GM18499 (cell line): ENCODE measurements around the gene ELOVL1.

Source experiments
- ATAC-seq: cut with Tn5 transposase; IDR thresholded peaks from one replicate; pipeline ENCODE4 v1.9.1; 2021; ENCODE audit warnings: moderate number of reproducible peaks; ENCODE audit not compliant: insufficient read depth, unreplicated experiment

The ELOVL1 gene

GRCh38 chr1:43358746-43359693 is 8.8 kb downstream of the ELOVL1 start, which contains the start of gene CDC20:
TSS of gene CDC20 (plus strand) at chr1:43358981. CDS start at chr1:43359216, 235 bp downstream.
- peak; percentile 62 for ATAC-seq

DNA sequence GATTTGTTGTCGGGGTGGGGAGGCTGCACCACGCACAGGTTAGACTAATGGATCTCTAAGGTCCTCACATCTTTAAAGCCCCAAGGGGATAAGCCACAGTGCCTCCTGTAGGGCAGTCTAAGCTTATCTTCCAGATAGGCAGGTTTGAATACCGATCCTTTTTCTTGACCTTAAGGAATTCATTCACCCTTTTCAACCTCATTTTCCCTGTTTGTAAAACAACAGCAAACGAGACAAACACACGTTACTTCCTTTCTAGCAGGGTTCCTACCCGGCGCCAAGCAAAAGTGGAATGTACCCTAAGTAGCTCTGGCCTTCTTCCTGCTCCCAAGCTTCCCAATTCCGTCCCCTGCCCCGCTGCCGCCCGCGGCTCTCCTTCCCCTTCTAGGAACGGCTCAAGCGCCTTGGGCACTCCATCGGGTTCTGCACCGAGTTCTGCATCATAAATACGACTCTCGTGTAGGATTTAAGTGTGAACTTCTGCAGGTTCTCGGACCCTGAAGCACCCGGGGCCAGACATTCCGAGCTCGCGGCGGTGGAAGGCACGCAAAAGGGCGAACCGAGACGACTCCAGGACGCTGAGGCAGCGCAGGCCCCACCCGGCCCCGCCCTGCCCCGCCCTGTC is 9.6 kb downstream of the ELOVL1 start:
- ATAC-seq = peak; percentile 11

- ATAC-seq = no peak
Measured at GRCh38 chr1:43357251-43357650, 10.6 kb downstream of the ELOVL1 start.

DNA sequence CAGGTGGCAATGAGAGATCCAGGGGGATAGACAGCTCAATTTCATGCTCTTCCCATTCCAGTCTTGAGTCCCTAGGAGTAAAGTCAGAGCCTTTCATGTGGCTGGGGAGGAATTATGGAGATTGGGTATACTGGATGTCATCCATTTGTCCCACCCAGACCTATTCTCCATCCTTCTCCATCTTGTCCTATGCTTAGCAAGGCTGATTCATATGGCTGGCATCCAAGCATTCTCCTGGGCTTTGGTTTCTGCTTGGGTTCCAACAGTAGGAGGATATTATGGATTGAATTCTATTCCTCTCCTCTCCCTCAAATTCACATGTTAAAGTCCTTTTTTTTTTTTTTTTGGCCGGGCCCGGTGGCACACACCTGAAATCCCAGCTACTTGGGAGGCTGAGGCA is 12.9 kb downstream of the ELOVL1 start:
- no peak for ATAC-seq

- no peak for ATAC-seq
Measured at GRCh38 chr1:43354471-43354870, 13.3 kb downstream of the ELOVL1 start.

GRCh38 chr1:43352881-43353280 is 14.9 kb downstream of the ELOVL1 start:
- ATAC-seq = no peak

GRCh38 chr1:43352351-43352705 is 15.5 kb downstream of the ELOVL1 start:
- no peak for ATAC-seq

DNA sequence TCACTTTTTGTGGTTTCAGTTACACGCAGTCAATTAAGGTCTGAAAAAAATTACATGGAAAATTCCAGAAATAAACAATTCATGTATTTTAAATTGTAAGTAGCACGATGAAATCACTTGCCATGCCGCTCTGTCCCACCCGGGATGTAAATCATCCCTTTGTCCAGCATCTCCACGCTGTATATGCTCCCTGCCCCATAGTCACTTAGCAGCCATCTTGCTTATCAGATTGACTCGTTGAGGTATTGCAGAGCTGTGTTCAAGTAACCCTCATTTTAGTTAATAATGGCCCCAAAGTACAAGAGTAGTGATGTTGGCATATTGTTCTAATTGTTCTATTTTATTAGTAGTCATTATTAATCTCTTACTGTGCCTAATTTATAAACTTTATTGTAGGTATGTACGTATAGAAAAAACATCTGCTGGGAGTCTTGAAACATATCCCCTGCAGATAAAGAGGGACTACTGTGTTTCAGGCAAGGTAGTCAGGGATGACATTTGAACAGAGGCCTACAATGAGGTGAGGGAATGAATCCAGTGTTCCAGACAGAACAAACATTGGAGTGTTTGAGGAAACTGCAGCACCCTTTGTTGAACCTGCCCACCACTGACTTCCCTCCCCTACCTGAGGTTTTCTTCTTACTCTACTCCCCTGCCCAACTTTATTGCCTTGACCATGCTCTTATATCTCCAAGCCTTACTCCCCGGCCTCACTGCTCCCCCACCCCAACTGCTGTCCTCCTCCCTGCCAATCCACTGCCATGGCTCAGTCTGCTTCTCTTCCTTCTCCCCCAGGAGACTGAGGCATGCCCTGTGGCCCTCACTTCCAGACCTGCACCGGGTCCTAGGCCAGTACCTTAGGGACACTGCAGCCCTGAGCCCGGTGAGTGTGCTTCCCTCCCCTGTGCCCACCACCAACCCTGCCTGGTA is 16.1 kb downstream of the ELOVL1 start:
- no peak for ATAC-seq

- no peak for ATAC-seq
Measured at GRCh38 chr1:43350976-43351375, 16.8 kb downstream of the ELOVL1 start.

DNA sequence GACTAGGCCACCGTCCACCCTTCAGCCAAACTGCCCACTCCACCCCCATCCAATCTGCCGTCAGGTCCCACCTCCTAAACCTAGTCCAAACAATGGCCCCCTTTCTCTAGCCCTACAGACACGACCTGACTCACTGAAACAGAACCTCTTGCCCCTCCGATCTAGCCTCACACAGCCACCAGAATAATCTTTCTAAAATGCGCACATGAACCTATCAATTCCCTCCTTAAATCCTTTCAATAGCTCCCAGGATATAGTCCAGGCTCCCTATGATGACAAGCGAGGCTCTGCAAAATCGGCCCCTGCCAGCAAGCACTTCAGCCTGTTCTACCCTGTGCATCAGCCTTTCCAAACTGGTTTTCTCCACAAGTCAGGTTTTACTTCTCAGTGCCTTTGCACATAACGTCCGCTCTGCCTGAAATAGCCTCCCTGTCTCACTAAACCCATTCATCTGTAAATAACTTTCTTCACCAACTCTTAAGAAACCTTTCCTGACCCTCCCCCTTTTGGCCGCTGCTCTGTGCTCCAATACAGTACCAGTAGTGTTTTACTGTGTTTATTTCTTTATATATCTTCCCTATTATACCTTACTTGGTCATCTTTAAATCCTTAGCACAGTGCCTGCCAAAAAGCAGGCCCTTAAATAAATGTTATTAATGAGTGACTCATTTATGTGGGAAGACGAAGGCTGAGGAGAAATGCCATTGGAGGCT is 18.1 kb downstream of the ELOVL1 start:
- no peak for ATAC-seq

DNA sequence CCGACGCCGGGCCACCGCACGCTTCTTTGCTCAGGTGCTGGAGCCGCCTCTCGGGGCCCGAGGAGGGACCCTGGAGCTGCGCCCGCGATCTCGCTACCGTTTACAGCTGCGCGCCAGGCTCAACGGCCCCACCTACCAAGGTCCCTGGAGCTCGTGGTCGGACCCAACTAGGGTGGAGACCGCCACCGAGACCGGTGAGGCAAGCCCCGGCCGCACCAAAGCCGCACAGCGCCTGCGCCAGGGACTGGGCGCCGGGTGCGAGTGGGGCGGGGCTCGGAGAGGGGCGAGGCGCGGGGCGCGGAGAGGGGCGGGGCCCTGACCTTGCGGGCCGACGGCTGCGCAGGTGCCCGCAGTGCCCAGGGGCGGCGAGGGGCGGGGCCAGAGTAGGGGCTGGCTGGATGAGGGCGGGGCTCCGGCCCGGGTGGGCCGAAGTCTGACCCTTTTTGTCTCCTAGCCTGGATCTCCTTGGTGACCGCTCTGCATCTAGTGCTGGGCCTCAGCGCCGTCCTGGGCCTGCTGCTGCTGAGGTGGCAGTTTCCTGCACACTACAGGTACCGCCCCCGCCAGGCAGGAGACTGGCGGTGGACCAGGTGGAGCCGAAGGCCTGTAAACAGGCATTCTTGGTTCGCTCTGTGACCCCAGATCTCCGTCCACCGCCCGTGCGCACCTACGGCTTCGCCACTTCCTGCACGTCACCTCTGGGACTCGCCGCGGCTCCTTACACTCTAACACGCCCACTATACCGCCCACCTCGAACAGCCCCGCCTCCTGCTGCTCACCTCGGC is 18.8 kb downstream of the ELOVL1 start:
- no peak for ATAC-seq

DNA sequence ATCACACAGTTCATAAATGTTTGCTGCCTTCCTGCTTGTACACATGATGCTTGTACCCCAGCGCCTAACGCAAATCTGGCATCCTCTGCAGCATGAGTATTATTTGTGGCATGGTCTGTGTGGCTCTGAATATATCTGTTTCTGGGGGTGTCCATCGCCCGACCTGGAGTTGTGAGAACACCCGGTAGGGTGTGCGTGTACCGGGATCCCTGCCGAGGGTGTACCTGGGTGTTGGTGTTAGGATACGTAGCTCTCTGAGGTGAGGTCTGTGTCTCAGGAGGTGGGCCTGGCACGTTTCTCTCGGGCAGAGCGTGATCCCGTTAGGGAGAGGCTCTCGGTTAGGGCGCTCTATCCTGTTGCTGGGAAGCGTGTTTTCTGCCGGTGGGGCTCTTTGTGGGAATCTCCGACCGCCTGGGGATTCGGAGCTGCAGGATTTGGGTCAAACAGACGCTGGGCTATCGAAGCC is 19.4 kb downstream of the ELOVL1 start:
- ATAC-seq = no peak

- ATAC-seq = no peak
Measured at GRCh38 chr1:43346636-43347035, 21.2 kb downstream of the ELOVL1 start.

- no peak for ATAC-seq
Measured at GRCh38 chr1:43345120-43345519, 22.7 kb downstream of the ELOVL1 start.

DNA sequence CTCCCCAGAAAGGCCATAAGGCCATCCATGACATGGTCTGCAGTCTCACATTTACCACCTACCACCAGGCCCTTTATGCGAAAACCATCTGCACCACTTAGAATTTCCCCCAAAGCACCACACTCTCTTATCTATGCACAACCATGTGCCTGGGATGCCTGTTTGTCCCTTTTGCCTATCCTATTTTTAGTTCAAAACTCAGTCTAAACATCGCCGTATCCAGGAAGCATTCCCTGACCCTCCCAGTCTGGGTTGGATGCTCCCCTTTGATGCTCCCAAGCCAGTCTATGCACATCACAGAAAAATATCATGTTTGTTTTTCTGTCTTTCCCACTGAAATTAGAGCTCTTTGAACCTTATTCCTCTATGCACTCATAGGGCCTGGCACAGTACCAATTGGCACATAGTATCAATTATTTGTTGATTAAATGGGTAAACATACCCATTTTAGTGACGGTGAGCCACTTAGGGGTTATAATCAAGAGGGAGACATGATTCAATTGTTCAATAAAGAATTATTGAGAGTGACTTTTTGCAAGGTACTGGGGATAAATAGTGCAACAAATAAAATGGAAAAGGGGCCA is 23.5 kb downstream of the ELOVL1 start:
- ATAC-seq = no peak

DNA sequence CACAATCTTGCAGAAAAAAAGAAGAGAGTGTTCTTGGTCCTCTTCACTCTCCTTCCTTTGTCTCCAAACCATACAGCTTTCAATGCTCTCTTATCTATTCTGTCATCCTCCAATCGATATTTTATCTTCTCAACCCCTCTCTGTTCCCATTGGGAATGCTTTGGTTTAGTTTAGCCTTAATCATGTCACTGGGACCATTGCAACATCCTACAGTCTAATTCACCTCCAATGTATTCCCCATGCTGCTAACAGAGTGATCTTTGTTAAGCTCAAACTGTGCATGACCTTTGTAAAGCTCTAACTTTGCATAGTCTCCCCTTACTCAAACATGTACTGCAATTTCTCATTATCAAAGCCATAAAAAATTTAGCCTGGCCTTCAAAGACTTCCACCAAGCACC is 27.3 kb downstream of the ELOVL1 start:
- ATAC-seq = no peak

- no peak for ATAC-seq
Measured at GRCh38 chr1:43339584-43340232, 28.1 kb downstream of the ELOVL1 start.

DNA sequence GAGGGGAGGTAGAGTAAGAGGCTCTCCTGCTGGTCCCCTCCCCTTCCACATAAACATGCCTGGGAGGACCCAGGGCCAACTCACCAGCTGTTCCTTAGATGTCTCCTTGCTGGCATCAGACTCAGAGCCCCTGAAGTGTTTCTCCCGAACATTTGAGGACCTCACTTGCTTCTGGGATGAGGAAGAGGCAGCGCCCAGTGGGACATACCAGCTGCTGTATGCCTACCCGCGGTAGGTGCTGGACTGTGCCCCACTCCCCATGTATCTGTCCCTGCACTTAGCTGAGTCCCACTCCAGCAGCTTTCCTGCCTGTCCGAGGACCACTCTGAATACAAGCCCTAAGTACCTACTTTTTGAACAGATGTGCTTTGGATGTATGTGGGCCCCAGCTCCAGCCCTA is 29.8 kb downstream of the ELOVL1 start:
- no peak for ATAC-seq
